ENCODE results near the gene MAST2.

MAST2 gene

GRCh38 chr1:46080257-46080656 is 276.8 kb downstream of the MAST2 start:
- no peak for DNase-seq

- DNase-seq: no peak
Observed at GRCh38 chr1:46081206-46081605, 277.8 kb downstream of the MAST2 start.

- no peak for DNase-seq
Observed at GRCh38 chr1:46081619-46082018, 278.2 kb downstream of the MAST2 start.

- no peak for DNase-seq
Observed at GRCh38 chr1:46083579-46083978, 280.2 kb downstream of the MAST2 start.

GRCh38 chr1:46084553-46085451 is 281.4 kb downstream of the MAST2 start:
- no peak for DNase-seq

All from activated CD4-positive, alpha-beta T cell treated with anti-CD3 and anti-CD28 coated beads for 1 hour (primary cell).